GM23248 (cell line): ENCODE measurements around the gene GOLGA6L10. TPM values are rescaled to one million over a fixed set of nuclear protein-coding genes. Genes with fewer than 3 reads are reported as not detected.

Source experiments
- DNase-seq: peaks from one replicate; pipeline ENCODE4 v3.0.0-alpha.2; 2015
- H2AFZ ChIP-seq: fragments of 200-600 bp; sonication (generic); 2 replicates; pipeline ENCODE4 v1.6.1; 2016; ENCODE audit warnings: antibody characterized with exemption
- H3F3A ChIP-seq: fragments of 200-600 bp; sonication (generic); 2 replicates; pipeline ENCODE4 v1.6.1; 2016; ENCODE audit warnings: mild to moderate bottlenecking, antibody characterized with exemption, mixed run types; ENCODE audit not compliant: insufficient read depth
- H3K27ac ChIP-seq: fragments of 200-600 bp; sonication (generic); 2 replicates; pipeline ENCODE4 v1.5.1; 2016; ENCODE audit warnings: mild to moderate bottlenecking
- H3K27me3 ChIP-seq: fragments of 200-600 bp; sonication (generic); replicated peaks from 2 replicates; pipeline ENCODE4 v1.6.1; 2016; ENCODE audit warnings: mild to moderate bottlenecking; ENCODE audit not compliant: insufficient read depth
- H3K36me3 ChIP-seq: fragments of 200-600 bp; sonication (generic); 2 replicates; pipeline ENCODE4 v1.6.1; 2016; ENCODE audit warnings: low read depth, mild to moderate bottlenecking
- H3K4me1 ChIP-seq: fragments of 200-600 bp; sonication (generic); 2 replicates; pipeline ENCODE4 v1.6.1; 2016; ENCODE audit warnings: mild to moderate bottlenecking; ENCODE audit not compliant: insufficient read depth
- H3K4me2 ChIP-seq: fragments of 200-600 bp; sonication (generic); one replicate; pipeline ENCODE4 v1.6.1; 2016; ENCODE audit warnings: mild to moderate bottlenecking; ENCODE audit not compliant: unreplicated experiment
- H3K4me3 ChIP-seq: fragments of 200-600 bp; sonication (generic); 2 replicates; pipeline ENCODE4 v1.5.1; 2016; ENCODE audit warnings: mild to moderate bottlenecking
- H3K79me2 ChIP-seq: fragments of 200-600 bp; sonication (generic); 2 replicates; pipeline ENCODE4 v1.6.1; 2016; ENCODE audit warnings: mild to moderate bottlenecking; ENCODE audit not compliant: insufficient read depth
- H3K9ac ChIP-seq: fragments of 200-600 bp; sonication (generic); 2 replicates; pipeline ENCODE4 v1.6.1; 2016; ENCODE audit warnings: mild to moderate bottlenecking
- H3K9me2 ChIP-seq: fragments of 200-600 bp; sonication (generic); 2 replicates; pipeline ENCODE4 v1.6.1; 2016; ENCODE audit warnings: mixed run types, mild to moderate bottlenecking, moderate library complexity; ENCODE audit not compliant: insufficient read depth
- H3K9me3 ChIP-seq: fragments of 200-600 bp; sonication (generic); one replicate; pipeline ENCODE4 v1.6.1; 2017; ENCODE audit warnings: low read depth
- H4K20me1 ChIP-seq: fragments of 200-600 bp; sonication (generic); 2 replicates; pipeline ENCODE4 v1.6.0; 2016; ENCODE audit not compliant: insufficient read depth
- EZH2 ChIP-seq: fragments of 200-600 bp; sonication (generic); IDR thresholded peaks from 2 replicates; pipeline ENCODE4 v1.6.1; 2018; ENCODE audit warnings: antibody characterized with exemption, mild to moderate bottlenecking; ENCODE audit not compliant: insufficient read depth, poor library complexity, severe bottlenecking
- EZH2phosphoT487 ChIP-seq: fragments of 200-600 bp; sonication (generic); IDR thresholded peaks from 2 replicates; pipeline ENCODE4 v1.6.1; 2018; ENCODE audit warnings: antibody characterized with exemption, moderate library complexity, mild to moderate bottlenecking, low read depth; ENCODE audit not compliant: insufficient read depth
- WGBS, 2 experiments: methylation state at CpG; one replicate each; pipeline ENCODE4 v1.1.6; 2015 to 2017; ENCODE audit warnings: low lambda C conversion rate in 2 of 2, low coverage in 1 of 2; ENCODE audit errors: missing lambda C conversion rate in 2 of 2; 5-methylcytosine and 5-hydroxymethylcytosine counted together
- in situ Hi-C: fragments of 300-500 bp; cut with MboI; formaldehyde crosslinking; loops from 2 replicates; pipeline ENCODE4 v1.15.0; 2020
- polyA plus RNA-seq: library from polyadenylated mRNA; unstranded; fragments of >200 nt; fragmentation: Nextera tagmentation; extraction: Ambion mirVana; gene quantifications from 2 replicates; pipeline ENCODE4 v1.2.1, GENCODE V29; 2016
- total RNA-seq: library from RNA; depleted of rRNA; stranded (reverse); fragments of >200 nt; shearing (Covaris generic); gene quantifications from 2 replicates; pipeline ENCODE4 v1.2.3, GENCODE V29; 2014; rRNA removed

Gene GOLGA6L10
- total and polyA plus RNA-seq, 2 experiments from 2014 or later = under 0.01 TPM; not detected in 1

DNA sequence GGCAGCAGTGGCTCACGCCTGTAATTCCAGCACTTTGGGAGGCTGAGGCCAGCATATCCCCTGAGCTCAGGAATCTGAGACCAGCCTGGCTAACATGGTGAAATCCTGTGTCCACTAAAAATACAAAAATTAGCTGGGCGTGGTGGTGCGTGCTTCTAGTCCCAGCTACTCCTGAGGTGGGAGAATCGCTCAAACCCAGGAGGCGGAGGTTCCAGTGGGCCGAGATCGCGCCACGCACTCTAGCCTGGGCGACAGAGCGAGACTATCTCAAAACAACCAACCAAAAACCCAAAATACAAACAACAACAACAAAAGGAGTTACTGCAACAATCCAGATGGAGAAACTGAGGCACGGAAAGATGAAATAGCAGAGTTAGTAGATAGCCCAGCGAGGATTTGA lies 51.2 kb downstream of the GOLGA6L10 start:
- H3K27me3 ChIP-seq = peaks cover 7% of the 10 kb centered on the region; the same call in 1 of the 2 replicates
- H3K79me2 ChIP-seq = no peaks in the 10 kb centered on the region
- H3K4me1 ChIP-seq = no peaks in the 10 kb centered on the region
- H3K4me2 ChIP-seq = no peak overlapping the region
- no peaks in the 10 kb centered on the region for H4K20me1 ChIP-seq
- H3K36me3 ChIP-seq = no peaks in the 10 kb centered on the region
- no peak overlapping the region for H3K27ac ChIP-seq
- H3K9me3 ChIP-seq = no peaks in the 10 kb centered on the region
- H2AFZ ChIP-seq = no peak overlapping the region
- H3K9ac ChIP-seq = no peak overlapping the region
- TF ChIP-seq EZH2phosphoT487 (no peak), EZH2 (no peak)
- H3K9me2 ChIP-seq = no peaks in the 10 kb centered on the region
- H3K4me3 ChIP-seq = no peak overlapping the region
- no peak for DNase-seq
- in situ Hi-C loops = loop anchor here (25.0 kb wide), 1 partner anchor 114 kb away; no protein-coding TSS in a partner anchor
- WGBS, 2 experiments = 82 to 84% methylated on average over 13 of the region's 13 CpGs
- no peaks in the 10 kb centered on the region for H3F3A ChIP-seq

DNA sequence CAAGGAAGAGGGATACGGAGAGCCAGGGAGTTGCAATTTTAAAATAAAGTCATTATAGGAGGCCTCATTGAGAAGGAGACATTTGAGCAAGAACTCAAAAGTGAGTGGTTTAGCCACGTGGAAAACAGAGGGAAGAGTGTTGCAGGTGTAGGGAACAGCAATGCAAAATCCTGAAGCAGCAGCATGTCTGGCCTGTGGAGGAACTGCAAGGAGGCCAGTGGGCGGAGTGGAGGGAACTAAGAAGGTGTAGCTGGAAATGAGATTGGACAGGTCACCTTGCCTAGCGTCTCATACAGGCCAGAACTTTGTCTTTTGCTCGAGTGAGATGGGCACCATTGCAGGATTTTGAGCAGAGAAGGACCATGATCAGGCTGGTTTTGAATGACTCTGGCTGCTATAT lies 51.7 kb downstream of the GOLGA6L10 start:
- H3K36me3 ChIP-seq = no peaks in the 10 kb centered on the region
- TF ChIP-seq EZH2phosphoT487 = no peak
- no peak for TF ChIP-seq EZH2
- H3K79me2 ChIP-seq = no peaks in the 10 kb centered on the region
- no peaks in the 10 kb centered on the region for H3K9me2 ChIP-seq
- H3K9ac ChIP-seq = no peak overlapping the region
- WGBS, 2 experiments = 73 to 75% methylated on average over 5 of the region's 5 CpGs
- no peak for DNase-seq
- H3K27me3 ChIP-seq = peaks cover 7% of the 10 kb centered on the region; the same call in 1 of the 2 replicates
- no peaks in the 10 kb centered on the region for H4K20me1 ChIP-seq
- no peak overlapping the region for H2AFZ ChIP-seq
- H3K4me2 ChIP-seq = no peak overlapping the region
- no peak overlapping the region for H3K27ac ChIP-seq
- no peak overlapping the region for H3K4me3 ChIP-seq
- H3K4me1 ChIP-seq = no peaks in the 10 kb centered on the region
- no peaks in the 10 kb centered on the region for H3K9me3 ChIP-seq
- no peaks in the 10 kb centered on the region for H3F3A ChIP-seq
- in situ Hi-C loops = loop anchor here (25.0 kb wide), 1 partner anchor 115 kb away; no protein-coding TSS in a partner anchor

DNA sequence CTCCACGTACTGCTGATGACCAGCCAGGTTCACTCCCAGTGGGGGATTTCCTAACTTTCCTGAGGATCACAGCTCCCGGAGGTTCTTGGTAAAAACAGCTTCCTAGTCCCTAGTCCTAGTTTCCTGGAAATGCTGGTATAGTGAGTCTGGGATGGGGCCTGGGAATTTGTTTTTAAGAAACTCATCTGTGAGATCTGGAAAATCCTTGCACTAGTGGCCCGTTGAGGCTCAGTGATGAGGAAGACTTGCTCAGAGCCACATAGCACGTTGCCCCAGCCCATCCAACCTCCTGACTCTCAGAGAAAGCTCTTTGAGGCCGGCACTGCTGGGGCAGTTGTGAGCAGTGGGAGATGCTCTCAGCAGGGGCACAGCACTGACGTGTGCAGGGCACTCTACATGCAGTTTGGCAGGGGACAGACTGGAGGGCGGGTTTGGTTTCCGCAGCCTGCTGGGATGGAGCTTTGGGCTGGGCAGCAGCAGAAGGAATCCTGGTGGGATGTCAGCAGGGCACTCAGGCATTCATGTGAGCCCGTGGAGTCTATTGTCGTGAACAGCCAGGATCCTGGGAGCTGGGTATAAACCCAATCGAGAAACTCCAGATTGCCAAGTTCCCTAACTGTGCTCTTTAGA lies 55.1 kb downstream of the GOLGA6L10 start:
- H3K9me2 ChIP-seq = no peaks in the 10 kb centered on the region
- H3K4me3 ChIP-seq = no peak overlapping the region
- H3K27ac ChIP-seq = no peak overlapping the region
- no peak overlapping the region for H3K4me2 ChIP-seq
- H3K9ac ChIP-seq = no peak overlapping the region
- in situ Hi-C loops = loop anchor here (25.0 kb wide), 1 partner anchor 118 kb away; no protein-coding TSS in a partner anchor
- H3K36me3 ChIP-seq = no peaks in the 10 kb centered on the region
- no peaks in the 10 kb centered on the region for H4K20me1 ChIP-seq
- peaks cover 11% of the 10 kb centered on the region; the same call in 1 of the 2 replicates for H3K27me3 ChIP-seq
- no peaks in the 10 kb centered on the region for H3K4me1 ChIP-seq
- WGBS, 2 experiments = 38 to 46% methylated on average over 11 of the region's 11 CpGs
- no peaks in the 10 kb centered on the region for H3F3A ChIP-seq
- TF ChIP-seq EZH2phosphoT487 (no peak), EZH2 (no peak)
- no peaks in the 10 kb centered on the region for H3K79me2 ChIP-seq
- no peak for DNase-seq
- no peak overlapping the region for H2AFZ ChIP-seq
- H3K9me3 ChIP-seq = no peaks in the 10 kb centered on the region

DNA sequence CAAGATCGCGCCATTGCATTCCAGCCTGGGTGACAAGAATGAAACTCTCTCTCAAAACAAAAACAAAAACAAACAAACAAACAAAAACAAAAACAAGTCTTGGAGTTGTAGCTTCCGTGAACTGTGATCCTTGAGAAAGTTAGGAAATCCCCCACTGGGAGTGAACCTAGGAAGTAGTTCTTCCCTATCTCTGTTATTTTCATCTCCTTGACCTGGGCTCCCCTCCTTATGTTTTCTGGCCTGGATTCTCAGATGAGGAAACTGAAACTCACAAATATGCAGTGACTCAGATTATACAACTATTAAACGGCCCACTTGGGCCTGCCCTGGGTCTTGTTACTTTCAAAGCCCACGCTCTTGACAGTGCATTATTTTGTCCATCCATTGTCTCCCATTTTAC lies 57.0 kb downstream of the GOLGA6L10 start:
- no peak for TF ChIP-seq EZH2phosphoT487
- no peak for TF ChIP-seq EZH2
- H3K4me2 ChIP-seq = no peak overlapping the region
- in situ Hi-C loops = loop anchor here (25.0 kb wide), 1 partner anchor 120 kb away; no protein-coding TSS in a partner anchor
- H3K79me2 ChIP-seq = no peaks in the 10 kb centered on the region
- H2AFZ ChIP-seq = no peak overlapping the region
- H3K4me1 ChIP-seq = no peaks in the 10 kb centered on the region
- no peak for DNase-seq
- no peaks in the 10 kb centered on the region for H3K9me2 ChIP-seq
- no peak overlapping the region for H3K9ac ChIP-seq
- WGBS, 2 experiments = 78 to 80% methylated on average over 5 of the region's 5 CpGs
- no peaks in the 10 kb centered on the region for H3K9me3 ChIP-seq
- 0 out of 2 replicates have a peak, but pooled peaks cover 4% of the 10 kb centered on the region for H3K27me3 ChIP-seq
- no peaks in the 10 kb centered on the region for H3K36me3 ChIP-seq
- H3F3A ChIP-seq = no peaks in the 10 kb centered on the region
- no peak overlapping the region for H3K27ac ChIP-seq
- no peaks in the 10 kb centered on the region for H4K20me1 ChIP-seq
- H3K4me3 ChIP-seq = no peak overlapping the region

Other genes with a start within 250 kb of the GOLGA6L10 start
- 28.4 and 53.7 TPM in 2 replicates for gene EFL1, start 86.7 kb downstream of the GOLGA6L10 start, total RNA-seq
- 21.3 and 21.8 TPM in 2 replicates for gene EFL1, start 86.7 kb downstream of the GOLGA6L10 start, polyA plus RNA-seq
- not detected in 2 replicates for gene SAXO2, start 86.7 kb downstream of the GOLGA6L10 start, total RNA-seq
- gene SAXO2, start 86.7 kb downstream of the GOLGA6L10 start, polyA plus RNA-seq = 0.51 and 2.0 TPM in 2 replicates
- gene GOLGA6L9, start 80.3 kb upstream of the GOLGA6L10 start, total RNA-seq = 0.76 and 1.1 TPM in 2 replicates
- 0.44 and 0.65 TPM in 2 replicates for gene GOLGA6L9, start 80.3 kb upstream of the GOLGA6L10 start, polyA plus RNA-seq
- 1,721 and 1,890 TPM in 2 replicates for gene RPS17, start 191.0 kb upstream of the GOLGA6L10 start, total RNA-seq
- gene RPS17, start 191.0 kb upstream of the GOLGA6L10 start, polyA plus RNA-seq = 553 and 581 TPM in 2 replicates